A549 (cell line): ENCODE measurements around the gene TMEM144.
"Not testable (repeated sequence)": the region's sequence is repeated elsewhere in the genome, so short reads cannot be mapped to it uniquely, and the experiment has no call there.

Experiments
- HOXB13 ChIP-seq: fragments of 250-450 bp; sonication (Bioruptor Pico); IDR thresholded peaks from 2 replicates; pipeline ENCODE4 v1.5.0; 2020; ENCODE audit warnings: low read depth, mild to moderate bottlenecking, moderate library complexity
- JUNB ChIP-seq: fragments of >200 bp; sonication (Bioruptor Twin); formaldehyde crosslinking; IDR thresholded peaks from 2 replicates; pipeline ENCODE4 v1.6.1; 2016
- MAFK ChIP-seq: fragments of 450-650 bp; IDR thresholded peaks from 2 replicates; pipeline ENCODE4 v1.6.1; 2014; ENCODE audit not compliant: partially characterized antibody
- MAX ChIP-seq: IDR thresholded peaks from 2 replicates; pipeline ENCODE4 v1.6.1; 2012
- TF ChIP-seq, protein P1 (sequence below): fragments of >200 bp; sonication (Bioruptor Twin); formaldehyde crosslinking; IDR thresholded peaks from 3 replicates; pipeline ENCODE4 v1.5.1; 2016

DNA sequence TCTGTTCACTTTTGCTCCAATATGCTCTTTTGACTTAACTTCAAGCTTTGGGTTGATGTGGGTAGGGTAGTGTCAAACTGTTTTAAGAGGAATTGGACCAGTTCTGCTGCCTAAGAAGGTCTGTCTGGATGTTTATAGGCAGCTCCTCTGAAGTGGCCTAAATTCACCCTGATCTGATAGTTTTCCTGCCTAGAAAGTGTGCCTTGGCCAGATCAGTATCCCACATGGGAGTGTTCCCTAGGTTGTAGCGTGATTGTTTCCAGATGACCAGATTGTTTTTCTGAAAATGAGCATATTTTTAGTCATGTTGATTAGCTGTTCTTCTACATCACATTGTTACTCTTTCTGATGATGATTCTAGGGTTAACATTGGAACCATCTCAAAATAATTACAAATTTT lies 68.8 kb downstream of the TMEM144 start:
- TF ChIP-seq MAX; HOXB13 (CRISPR knock-in tag); JUNB; MAFK: not testable (repeated sequence)
- TF ChIP-seq, protein P1, sequence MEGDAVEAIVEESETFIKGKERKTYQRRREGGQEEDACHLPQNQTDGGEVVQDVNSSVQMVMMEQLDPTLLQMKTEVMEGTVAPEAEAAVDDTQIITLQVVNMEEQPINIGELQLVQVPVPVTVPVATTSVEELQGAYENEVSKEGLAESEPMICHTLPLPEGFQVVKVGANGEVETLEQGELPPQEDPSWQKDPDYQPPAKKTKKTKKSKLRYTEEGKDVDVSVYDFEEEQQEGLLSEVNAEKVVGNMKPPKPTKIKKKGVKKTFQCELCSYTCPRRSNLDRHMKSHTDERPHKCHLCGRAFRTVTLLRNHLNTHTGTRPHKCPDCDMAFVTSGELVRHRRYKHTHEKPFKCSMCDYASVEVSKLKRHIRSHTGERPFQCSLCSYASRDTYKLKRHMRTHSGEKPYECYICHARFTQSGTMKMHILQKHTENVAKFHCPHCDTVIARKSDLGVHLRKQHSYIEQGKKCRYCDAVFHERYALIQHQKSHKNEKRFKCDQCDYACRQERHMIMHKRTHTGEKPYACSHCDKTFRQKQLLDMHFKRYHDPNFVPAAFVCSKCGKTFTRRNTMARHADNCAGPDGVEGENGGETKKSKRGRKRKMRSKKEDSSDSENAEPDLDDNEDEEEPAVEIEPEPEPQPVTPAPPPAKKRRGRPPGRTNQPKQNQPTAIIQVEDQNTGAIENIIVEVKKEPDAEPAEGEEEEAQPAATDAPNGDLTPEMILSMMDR: not testable (repeated sequence)
